Activated CD4-positive, alpha-beta T cell treated with anti-CD3 and anti-CD28 coated beads for 4 hours (primary cell): ENCODE data around the gene SELE.
"Not testable (repeated sequence)": the region's sequence is repeated elsewhere in the genome, so short reads cannot be mapped to it uniquely, and the experiment has no call there.

Source experiments
- DNase-seq, 2 donors: peaks; one replicate each; pipeline ENCODE4 v3.0.0-alpha.2; 2020

Gene SELE

GRCh38 chr1:169715100-169715499, 18.8 kb downstream of the SELE start:
- DNase-seq = not testable (repeated sequence)

GRCh38 chr1:169713090-169713489, 20.8 kb downstream of the SELE start:
- not testable (repeated sequence) for DNase-seq

GRCh38 chr1:169712309-169712631, 21.6 kb downstream of the SELE start:
- no peak for DNase-seq

- peak; percentile 69 to 83 for DNase-seq
Measured at GRCh38 chr1:169711469-169712308, 22.2 kb downstream of the SELE start, which contains the start of gene SELL. TSS of gene SELL (minus strand) at chr1:169711620. CDS start at chr1:169711498, 122 bp downstream.

- DNase-seq = no peak
Measured at GRCh38 chr1:169708647-169709046, 25.2 kb downstream of the SELE start.

- DNase-seq = peak; percentile 37 to 49
Measured at GRCh38 chr1:169707912-169708604, 25.8 kb downstream of the SELE start.

- no peak for DNase-seq
Measured at GRCh38 chr1:169704797-169705196, 29.1 kb downstream of the SELE start.

GRCh38 chr1:169701261-169702005, 32.4 kb downstream of the SELE start:
- no peak for DNase-seq

- DNase-seq = no peak
Measured at GRCh38 chr1:169699707-169700106, 34.2 kb downstream of the SELE start.

- DNase-seq = no peak
Measured at GRCh38 chr1:169698976-169699375, 34.9 kb downstream of the SELE start.

GRCh38 chr1:169697755-169698154, 36.1 kb downstream of the SELE start:
- DNase-seq = no peak

GRCh38 chr1:169696273-169697100, 37.4 kb downstream of the SELE start:
- DNase-seq = no peak

GRCh38 chr1:169694304-169695075, 39.4 kb downstream of the SELE start:
- no peak for DNase-seq

GRCh38 chr1:169692756-169693460, 41.0 kb downstream of the SELE start:
- peak in 1 of 2 donors; percentile 50 for DNase-seq

- DNase-seq = no peak
Measured at GRCh38 chr1:169690489-169690888, 43.4 kb downstream of the SELE start.

GRCh38 chr1:169689395-169689794, 44.5 kb downstream of the SELE start:
- no peak for DNase-seq

- not testable (repeated sequence) for DNase-seq
Measured at GRCh38 chr1:169688377-169688776, 45.5 kb downstream of the SELE start.

- no peak for DNase-seq
Measured at GRCh38 chr1:169683661-169684060, 50.2 kb downstream of the SELE start.

- DNase-seq = peak in 1 of 2 donors; percentile 45
Measured at GRCh38 chr1:169683168-169683567, 50.7 kb downstream of the SELE start.

GRCh38 chr1:169682071-169682470, 51.8 kb downstream of the SELE start:
- DNase-seq = no peak

GRCh38 chr1:169681140-169681539, 52.7 kb downstream of the SELE start:
- DNase-seq = no peak
